Measurements from ENCODE around the gene RNF150. TPM values are rescaled to one million over a fixed set of nuclear protein-coding genes. Genes with fewer than 3 reads are reported as not detected.

RNF150 gene
- total RNA-seq, 1 experiment from 2014 or later = 0.14 TPM

DNA sequence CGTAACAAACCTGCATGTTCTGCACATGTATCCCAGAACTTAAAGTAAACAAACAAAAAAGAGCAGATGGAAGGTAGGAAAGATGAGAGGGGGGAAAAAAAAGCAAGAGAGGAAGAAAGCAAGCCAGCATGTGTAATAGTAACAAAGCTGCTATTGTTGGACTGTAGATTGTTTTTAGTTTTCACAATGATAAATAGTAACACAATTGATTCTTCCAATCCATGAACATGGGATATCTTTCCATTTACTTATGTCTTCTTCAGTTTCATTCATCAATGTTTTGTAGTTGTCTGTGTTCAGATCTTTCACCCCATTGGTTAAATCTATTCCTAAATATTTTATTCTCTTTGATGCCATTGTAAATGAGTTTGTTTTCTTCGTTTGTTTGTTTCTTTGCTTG is 292.1 kb downstream of the RNF150 start:
- intact Hi-C loops (cut with micrococcal nuclease; ENCODE audit: unreplicated experiment) = no loop called here
- no peak for DNase-seq
- H3K4me1 ChIP-seq = 0 out of 2 replicates have a peak, but pooled peaks cover 10% of the 10 kb centered on the region
- H3K9me3 ChIP-seq = peaks cover 3% of the 10 kb centered on the region; the same call in 1 of the 2 replicates
- no peak for TF ChIP-seq CTCF (IDR thresholded peaks at IDR 0.05; ENCODE audit: insufficient read depth in 1 of 2, low read depth in 1 of 2, low read length in 1 of 2, severe bottlenecking in 1 of 2, unreplicated experiment in 1 of 2)
- Mint-ChIP-seq H3K9me3 (ENCODE audit: unreplicated experiment) (peaks cover 20% of the 10 kb centered on the region), H3K4me3 (ENCODE audit: unreplicated experiment) (no peak overlapping the region), H3K4me1 (ENCODE audit: low read depth, unreplicated experiment) (no peaks in the 10 kb centered on the region), H3K36me3 (ENCODE audit: insufficient read depth, unreplicated experiment) (no peaks in the 10 kb centered on the region), H3K27me3 (ENCODE audit: insufficient read depth, unreplicated experiment) (no peaks in the 10 kb centered on the region), H3K27ac (ENCODE audit: unreplicated experiment) (no peak overlapping the region)
- CTCF ChIA-PET = no interaction called here
- no peaks in the 10 kb centered on the region for H3K27me3 ChIP-seq (replicated peaks; ENCODE audit: control insufficient read depth, insufficient read depth, low read length)
- POLR2A ChIA-PET = no interaction called here
- BruUV-seq (replicated peaks) = no TSS peak
- no peaks in the 10 kb centered on the region for H3K36me3 ChIP-seq (ENCODE audit: control insufficient read depth, insufficient read depth, low read length)
- H3K4me3 ChIP-seq (ENCODE audit: low read depth, low read length) = no peak overlapping the region

DNA sequence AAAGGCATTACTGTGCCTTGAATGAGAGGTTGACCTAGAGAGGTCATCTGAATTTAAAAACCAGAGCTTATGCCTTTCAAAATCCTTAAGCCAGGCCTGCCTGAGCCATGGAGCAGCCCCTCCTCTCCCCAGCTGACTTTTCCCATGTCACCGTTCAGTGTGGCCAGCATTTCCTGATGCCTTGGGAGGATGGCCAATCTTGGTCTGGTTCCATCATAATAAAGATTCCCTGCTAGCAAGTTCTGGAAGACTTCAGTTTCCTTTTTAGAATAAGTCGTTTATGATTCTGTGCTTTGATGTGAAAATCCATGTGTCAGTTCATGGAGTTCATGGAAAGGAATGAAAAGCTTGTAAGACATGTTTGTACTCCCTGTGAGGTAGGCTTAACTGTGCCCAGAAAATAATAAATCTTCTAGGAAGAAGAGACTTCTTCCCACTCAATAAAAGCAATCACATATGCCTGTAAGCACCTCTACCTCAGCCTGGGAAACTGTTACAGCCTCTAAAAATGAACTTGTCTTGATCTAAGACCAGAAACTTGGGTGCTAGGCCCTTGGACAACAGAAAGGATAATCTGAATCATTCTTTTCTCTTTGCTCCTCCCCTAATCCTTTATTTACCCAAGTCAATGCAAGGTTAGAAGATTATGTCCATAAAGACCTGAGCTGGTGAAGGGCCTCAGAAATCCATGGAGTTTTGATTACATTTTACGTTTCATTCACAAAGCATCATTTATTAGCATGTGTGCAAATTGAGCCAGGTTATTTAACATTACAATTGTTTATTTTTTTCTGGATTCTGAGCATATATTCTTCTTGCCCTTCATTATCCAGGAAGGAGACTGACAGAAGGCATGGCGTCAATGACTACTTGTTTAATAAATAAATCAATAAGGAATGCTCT is 293.1 kb downstream of the RNF150 start:
- 0 out of 2 replicates have a peak, but pooled peaks cover 10% of the 10 kb centered on the region for H3K4me1 ChIP-seq
- H3K9me3 ChIP-seq = peaks cover 3% of the 10 kb centered on the region; the same call in 1 of the 2 replicates
- POLR2A ChIA-PET = no interaction called here
- H3K36me3 Mint-ChIP-seq (ENCODE audit: insufficient read depth, unreplicated experiment) = no peaks in the 10 kb centered on the region
- no peaks in the 10 kb centered on the region for H3K27me3 ChIP-seq (replicated peaks; ENCODE audit: control insufficient read depth, insufficient read depth, low read length)
- H3K4me3 Mint-ChIP-seq (ENCODE audit: unreplicated experiment) = no peak overlapping the region
- TF ChIP-seq CTCF (IDR thresholded peaks at IDR 0.05; ENCODE audit: insufficient read depth in 1 of 2, low read depth in 1 of 2, low read length in 1 of 2, severe bottlenecking in 1 of 2, unreplicated experiment in 1 of 2) = no peak
- intact Hi-C loops (cut with micrococcal nuclease; ENCODE audit: unreplicated experiment) = no loop called here
- H3K36me3 ChIP-seq (ENCODE audit: control insufficient read depth, insufficient read depth, low read length) = no peaks in the 10 kb centered on the region
- BruUV-seq (replicated peaks) = no TSS peak
- CTCF ChIA-PET = no interaction called here
- DNase-seq = no peak
- H3K9me3 Mint-ChIP-seq (ENCODE audit: unreplicated experiment) = peaks cover 20% of the 10 kb centered on the region
- no peak overlapping the region for H3K27ac Mint-ChIP-seq (ENCODE audit: unreplicated experiment)
- no peak overlapping the region for H3K4me3 ChIP-seq (ENCODE audit: low read depth, low read length)
- H3K27me3 Mint-ChIP-seq (ENCODE audit: insufficient read depth, unreplicated experiment) = no peaks in the 10 kb centered on the region
- H3K4me1 Mint-ChIP-seq (ENCODE audit: low read depth, unreplicated experiment) = no peaks in the 10 kb centered on the region

DNA sequence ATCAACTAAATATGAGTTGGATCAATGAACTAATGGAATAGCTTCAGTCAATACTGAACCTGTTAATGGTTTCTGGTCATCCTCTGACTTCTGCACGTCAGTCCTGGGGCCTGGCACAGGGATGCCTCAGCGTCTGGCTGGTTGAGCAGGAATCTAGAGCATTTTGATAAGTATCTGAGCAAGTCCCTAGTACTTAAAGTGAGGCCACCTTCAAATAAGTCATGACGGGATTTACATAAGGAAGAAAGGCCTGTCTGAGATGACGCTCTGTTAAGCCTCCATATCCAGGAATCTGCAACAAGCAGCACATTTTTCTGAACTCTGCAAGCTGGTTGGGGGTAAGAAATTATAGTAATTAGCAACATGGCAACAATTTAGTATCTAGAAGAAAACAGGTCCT is 293.9 kb downstream of the RNF150 start:
- ChIA-PET POLR2A (no interaction called here), CTCF (no interaction called here)
- H3K4me3 ChIP-seq (ENCODE audit: low read depth, low read length) = no peak overlapping the region
- peaks cover 3% of the 10 kb centered on the region; the same call in 1 of the 2 replicates for H3K9me3 ChIP-seq
- H3K4me3 Mint-ChIP-seq (ENCODE audit: unreplicated experiment) = no peak overlapping the region
- peak overlapping the region; percentile 48 for H3K27ac Mint-ChIP-seq (ENCODE audit: unreplicated experiment)
- no peaks in the 10 kb centered on the region for H3K36me3 ChIP-seq (ENCODE audit: control insufficient read depth, insufficient read depth, low read length)
- no TSS peak for BruUV-seq (replicated peaks)
- no peaks in the 10 kb centered on the region for H3K27me3 ChIP-seq (replicated peaks; ENCODE audit: control insufficient read depth, insufficient read depth, low read length)
- no peaks in the 10 kb centered on the region for H3K4me1 Mint-ChIP-seq (ENCODE audit: low read depth, unreplicated experiment)
- DNase-seq = no peak
- 0 out of 2 replicates have a peak, but pooled peaks cover 10% of the 10 kb centered on the region for H3K4me1 ChIP-seq
- peaks cover 20% of the 10 kb centered on the region for H3K9me3 Mint-ChIP-seq (ENCODE audit: unreplicated experiment)
- intact Hi-C loops (cut with micrococcal nuclease; ENCODE audit: unreplicated experiment) = no loop called here
- no peak for TF ChIP-seq CTCF (IDR thresholded peaks at IDR 0.05; ENCODE audit: insufficient read depth in 1 of 2, low read depth in 1 of 2, low read length in 1 of 2, severe bottlenecking in 1 of 2, unreplicated experiment in 1 of 2)
- no peaks in the 10 kb centered on the region for H3K27me3 Mint-ChIP-seq (ENCODE audit: insufficient read depth, unreplicated experiment)
- H3K36me3 Mint-ChIP-seq (ENCODE audit: insufficient read depth, unreplicated experiment) = no peaks in the 10 kb centered on the region

All from Caco-2 (cell line).